Measurements from ENCODE around the gene ANKRD33B. TPM values are rescaled to one million over a fixed set of nuclear protein-coding genes. Genes with fewer than 3 reads are reported as not detected.
A peak's percentile ranks its signal among the peaks of the same experiment; 100 is the strongest.

ANKRD33B gene
- total RNA-seq, 4 donors from 2014 or later = 16.7 to 27.0 (median 24.8) TPM

GRCh38 chr5:10678244-10678643 lies 114.4 kb downstream of the ANKRD33B start:
- peak in 1 of 2 donors; percentile 72 for DNase-seq (ENCODE audit: low spot score in 2 of 2)
- WGBS = 85% methylated on average over 2 of the region's 2 CpGs
- Histone ChIP-seq H3K27ac (no peak overlapping the region), H3K4me3 (no peak overlapping the region), H3K9me3 (no peaks in the 10 kb centered on the region), H3K4me1 (no peaks in the 10 kb centered on the region), H3K36me3 (peaks cover 57% of the 10 kb centered on the region), H3K27me3 (no peaks in the 10 kb centered on the region)
- TF ChIP-seq EP300 (IDR thresholded peaks at IDR 0.05) (no peak), POLR2AphosphoS5 (IDR thresholded peaks at IDR 0.05) (no peak), CTCF (IDR thresholded peaks at IDR 0.05) (no peak), POLR2A (IDR thresholded peaks at IDR 0.05) (no peak)

- TF ChIP-seq POLR2AphosphoS5 (IDR thresholded peaks at IDR 0.05) (no peak), EP300 (IDR thresholded peaks at IDR 0.05) (no peak), CTCF (IDR thresholded peaks at IDR 0.05) (no peak), POLR2A (IDR thresholded peaks at IDR 0.05) (no peak)
- WGBS = 96% methylated on average over 15 of the region's 15 CpGs
- no peaks in the 10 kb centered on the region for H3K4me1 ChIP-seq
- H3K9me3 ChIP-seq = no peaks in the 10 kb centered on the region
- DNase-seq (ENCODE audit: low spot score in 2 of 2) = peak in 1 of 2 donors; percentile 41
- no peak overlapping the region for H3K4me3 ChIP-seq
- H3K27ac ChIP-seq = no peak overlapping the region
- H3K36me3 ChIP-seq = peaks cover 62% of the 10 kb centered on the region
- no peaks in the 10 kb centered on the region for H3K27me3 ChIP-seq
Observed at GRCh38 chr5:10679336-10679988, 115.6 kb downstream of the ANKRD33B start.

- Histone ChIP-seq H3K4me3 (no peak overlapping the region), H3K4me1 (no peaks in the 10 kb centered on the region), H3K9me3 (no peaks in the 10 kb centered on the region), H3K27ac (no peak overlapping the region), H3K27me3 (no peaks in the 10 kb centered on the region), H3K36me3 (peaks cover 62% of the 10 kb centered on the region)
- WGBS = 91% methylated on average over 14 of the region's 17 CpGs
- TF ChIP-seq POLR2A (IDR thresholded peaks at IDR 0.05) (no peak), POLR2AphosphoS5 (IDR thresholded peaks at IDR 0.05) (no peak), EP300 (IDR thresholded peaks at IDR 0.05) (no peak), CTCF (IDR thresholded peaks at IDR 0.05) (no peak)
- peak in 1 of 2 donors; percentile 63 for DNase-seq (ENCODE audit: low spot score in 2 of 2)
Observed at GRCh38 chr5:10680876-10681481, 117.1 kb downstream of the ANKRD33B start.

- H3K9me3 ChIP-seq = no peaks in the 10 kb centered on the region
- H3K36me3 ChIP-seq = peaks cover 62% of the 10 kb centered on the region
- 85% methylated on average over 17 of the region's 22 CpGs for WGBS
- H3K4me1 ChIP-seq = no peaks in the 10 kb centered on the region
- no peak overlapping the region for H3K4me3 ChIP-seq
- H3K27me3 ChIP-seq = no peaks in the 10 kb centered on the region
- DNase-seq (ENCODE audit: low spot score in 2 of 2) = peak in 1 of 2 donors; percentile 77
- no peak for TF ChIP-seq CTCF (IDR thresholded peaks at IDR 0.05)
- TF ChIP-seq POLR2A (IDR thresholded peaks at IDR 0.05) = no peak
- TF ChIP-seq POLR2AphosphoS5 (IDR thresholded peaks at IDR 0.05) = no peak
- no peak for TF ChIP-seq EP300 (IDR thresholded peaks at IDR 0.05)
- no peak overlapping the region for H3K27ac ChIP-seq
Observed at GRCh38 chr5:10681731-10682679, 118.1 kb downstream of the ANKRD33B start.

Data from suprapubic skin (tissue), 4 donors.